Measurements from ENCODE around the gene RASA2. TPM values are rescaled to one million over a fixed set of nuclear protein-coding genes. Genes with fewer than 3 reads are reported as not detected.

RASA2 gene
- total and polyA plus RNA-seq, 2 of the 8 experiments (the other 6 are each of a cell fraction or from before 2014, with no cell fraction given) = 3.5 to 15.9 TPM

- ChIA-PET POLR2A (ENCODE audit: partially characterized antibody) (interaction anchor here (0.6 kb wide), 1 partner anchor 8 kb away, joined by 5 read pairs; no protein-coding TSS in a partner anchor), CTCF (ENCODE audit: partially characterized antibody) (interaction anchor here (0.6 to 1.7 kb wide), 5 partner anchors 14 to 1386 kb away, joined by 3 to 6 read pairs (median 3); no protein-coding TSS in a partner anchor)
- H3K4me3 ChIP-seq (ENCODE audit: extremely low read depth in 1 of 4, insufficient read depth in 2 of 4, low read depth in 3 of 4, low read length in 4 of 4) = no peak overlapping the region
- H2BK12ac ChIP-seq (ENCODE audit: low read depth, low read length) = no peak overlapping the region
- H3K4me2 ChIP-seq (ENCODE audit: insufficient read depth in 1 of 2, low read depth in 2 of 2, low read length in 2 of 2) = no peak overlapping the region
- H3K79me1 ChIP-seq (ENCODE audit: low read depth, low read length) = no peaks in the 10 kb centered on the region
- H2BK20ac ChIP-seq (ENCODE audit: low read length) = no peak overlapping the region
- no peaks in the 10 kb centered on the region for H3K27me3 ChIP-seq (replicated peaks in 1 of 4; ENCODE audit: control insufficient read depth in 3 of 4, extremely low read depth in 1 of 4, insufficient read depth in 3 of 4, low read length in 3 of 4)
- H4K5ac ChIP-seq (ENCODE audit: insufficient read length, low read depth, low read length) = no peak overlapping the region
- H2BK120ac ChIP-seq (replicated peaks; ENCODE audit: low read depth, low read length) = no peak overlapping the region
- H4K8ac ChIP-seq (ENCODE audit: extremely low read depth, insufficient read depth, low read length) = no peak overlapping the region
- H3K36me3 ChIP-seq (ENCODE audit: control insufficient read depth in 2 of 4, insufficient read depth in 4 of 4, low read length in 3 of 4) = no peaks in the 10 kb centered on the region; a peak in 2 of 8 replicates
- no peak overlapping the region for H2AFZ ChIP-seq (ENCODE audit: low read length)
- H3K23me2 ChIP-seq (ENCODE audit: low read depth, low read length) = peaks cover 2% of the 10 kb centered on the region; the same call in 1 of the 2 replicates
- no peak overlapping the region for H3K27ac ChIP-seq (ENCODE audit: low read depth, low read length)
- DNase-seq (ENCODE audit: low read depth in 1 of 2, low spot score in 2 of 2) = no peak
- H2AK5ac ChIP-seq (ENCODE audit: low read depth, low read length) = no peak overlapping the region
- no peak overlapping the region for H3K23ac ChIP-seq (ENCODE audit: insufficient read length)
- H2BK15ac ChIP-seq (ENCODE audit: low read length) = no peak overlapping the region
- H3K14ac ChIP-seq (ENCODE audit: insufficient read length) = no peak overlapping the region
- no peak overlapping the region for H2BK5ac ChIP-seq (ENCODE audit: low read depth, low read length)
- no peak overlapping the region for H3K9ac ChIP-seq (replicated peaks in 1 of 4; ENCODE audit: extremely low read depth in 1 of 4, low read depth in 3 of 4, low read length in 3 of 4)
- H3K18ac ChIP-seq (ENCODE audit: extremely low read depth, low read length) = no peak overlapping the region
- H4K20me1 ChIP-seq (replicated peaks in 1 of 2; ENCODE audit: control insufficient read depth in 1 of 2, insufficient read depth in 2 of 2, low read length in 2 of 2) = no peaks in the 10 kb centered on the region
- FAIRE-seq = no peak
- H3K9me3 ChIP-seq (ENCODE audit: insufficient read depth in 2 of 2, low read depth in 1 of 2, low read length in 1 of 2) = no peaks in the 10 kb centered on the region
- no peak overlapping the region for H4K91ac ChIP-seq (replicated peaks; ENCODE audit: insufficient read length, low read length)
- no peak overlapping the region for H3K4ac ChIP-seq (replicated peaks; ENCODE audit: insufficient read length, low read depth, low read length)
- WGBS, 2 experiments (ENCODE audit: extremely low coverage in 1 of 2, insufficient coverage in 1 of 2, insufficient read length in 1 of 2, insufficient replicate concordance in 2 of 2, low coverage in 1 of 2, low lambda C conversion rate in 2 of 2, missing lambda C conversion rate in 1 of 2) = 93% methylated on average over 6 of the region's 6 CpGs; no CpG with 5 or more reads in 1 of the 2 experiments
- H3K56ac ChIP-seq (replicated peaks; ENCODE audit: insufficient read length, low read depth, low read length) = no peak overlapping the region
- no peaks in the 10 kb centered on the region for H3K4me1 ChIP-seq (replicated peaks in 1 of 4; ENCODE audit: control insufficient read depth in 3 of 4, insufficient read depth in 4 of 4, low read length in 3 of 4)
- H3K79me2 ChIP-seq (ENCODE audit: control insufficient read depth in 1 of 2, insufficient read depth in 2 of 2, low read length in 2 of 2) = no peaks in the 10 kb centered on the region
- TF ChIP-seq SP4 (IDR thresholded peaks at IDR 0.05; ENCODE audit: low read length) (no peak), TBP (IDR thresholded peaks at IDR 0.05; ENCODE audit: low read depth, low read length) (no peak), CTCF (IDR thresholded peaks at IDR 0.05; ENCODE audit: control extremely low read depth in 1 of 3, insufficient read depth in 1 of 3, low read depth in 1 of 3, low read length in 3 of 3) (no peak), BRCA1 (IDR thresholded peaks at IDR 0.05; ENCODE audit: low read depth, low read length) (no peak), TAF7 (optimal IDR thresholded peaks at IDR 0.05; ENCODE audit: borderline replicate concordance, low read depth, low read length) (no peak), ATF2 (IDR thresholded peaks at IDR 0.05; ENCODE audit: low read length) (no peak), MAFK (IDR thresholded peaks at IDR 0.05; ENCODE audit: low read depth, low read length) (no peak), YY1 (IDR thresholded peaks at IDR 0.05; ENCODE audit: low read depth, low read length) (no peak), KDM1A (IDR thresholded peaks at IDR 0.05; ENCODE audit: borderline replicate concordance, low read length) (no peak), GABPA (IDR thresholded peaks at IDR 0.05; ENCODE audit: borderline replicate concordance, insufficient read depth, low read length) (no peak)
These were observed 57.9 kb downstream of the RASA2 start for GRCh38 chr3:141544697-141545096.

Data from H1 (cell line).